RPMI8226 (cell line): ENCODE measurements around the gene RAB3GAP2.
"Not testable (repeated sequence)": the region's sequence is repeated elsewhere in the genome, so short reads cannot be mapped to it uniquely, and the experiment has no call there.

ENCODE experiments used
- DNase-seq: peaks from one replicate; pipeline ENCODE4 v3.0.0-alpha.2; 2015

The RAB3GAP2 gene

DNA sequence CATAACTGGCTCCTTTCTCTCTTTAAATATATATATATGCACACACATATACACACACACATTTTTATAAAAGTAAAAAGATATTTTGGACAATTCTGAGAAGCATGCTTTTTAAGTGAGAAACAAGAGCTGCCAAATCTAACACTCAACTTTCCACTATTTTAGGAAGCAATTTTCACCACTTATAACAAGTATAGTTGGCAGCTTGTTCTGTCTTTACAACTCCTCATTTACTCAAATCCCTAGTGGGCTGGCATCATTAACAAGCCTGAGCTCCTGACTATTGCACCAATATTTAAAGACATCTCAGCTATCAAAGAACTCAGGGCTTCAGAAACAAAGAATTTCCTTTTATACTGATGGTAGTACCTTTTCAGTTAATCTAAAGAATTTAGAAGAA lies 76.6 kb downstream of the RAB3GAP2 start:
- DNase-seq: no peak

GRCh38 chr1:220189750-220190347 lies 82.4 kb downstream of the RAB3GAP2 start:
- DNase-seq: peak; percentile 11

GRCh38 chr1:220188538-220188937 lies 83.7 kb downstream of the RAB3GAP2 start:
- DNase-seq: no peak

DNA sequence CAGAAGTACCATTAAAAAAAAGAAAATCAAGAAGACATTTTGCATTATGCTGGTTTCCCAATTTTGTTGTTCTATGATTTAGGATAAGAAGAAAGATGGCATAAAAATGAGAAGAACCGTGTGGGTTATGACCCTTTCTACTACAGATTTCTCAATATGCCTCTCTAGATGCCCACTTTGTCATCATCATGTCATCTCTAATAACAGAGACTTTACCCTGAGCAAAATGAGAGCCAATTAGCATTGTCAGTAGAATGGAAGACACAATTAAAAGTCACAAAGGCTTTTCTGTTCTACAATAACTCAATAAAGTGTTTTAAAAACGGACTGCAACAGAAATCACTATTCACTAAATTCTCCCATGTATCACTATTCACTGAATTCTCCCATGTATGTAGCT lies 85.5 kb downstream of the RAB3GAP2 start:
- no peak for DNase-seq

- no peak for DNase-seq
Observed at GRCh38 chr1:220184506-220184905, 87.7 kb downstream of the RAB3GAP2 start.

DNA sequence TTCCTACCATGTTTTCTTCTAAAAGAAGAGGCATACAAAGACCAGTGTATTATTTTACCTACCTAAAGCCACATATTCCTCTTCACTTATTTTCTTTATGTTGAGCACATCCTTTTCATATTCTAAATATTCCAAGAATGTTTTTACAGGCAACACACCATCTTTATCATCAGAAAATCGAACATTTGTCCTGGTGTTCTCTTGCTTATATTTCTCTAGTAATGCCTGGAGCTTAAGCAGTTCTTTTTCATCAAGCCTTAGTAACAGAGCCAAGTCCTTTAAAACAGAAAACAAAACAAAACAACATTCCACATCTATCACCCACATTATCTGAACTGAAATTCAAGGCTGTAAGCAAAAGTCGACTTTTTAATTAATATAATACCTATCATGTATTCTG lies 89.6 kb downstream of the RAB3GAP2 start:
- no peak for DNase-seq

- DNase-seq: no peak
Observed at GRCh38 chr1:220182111-220182510, 90.1 kb downstream of the RAB3GAP2 start.

DNA sequence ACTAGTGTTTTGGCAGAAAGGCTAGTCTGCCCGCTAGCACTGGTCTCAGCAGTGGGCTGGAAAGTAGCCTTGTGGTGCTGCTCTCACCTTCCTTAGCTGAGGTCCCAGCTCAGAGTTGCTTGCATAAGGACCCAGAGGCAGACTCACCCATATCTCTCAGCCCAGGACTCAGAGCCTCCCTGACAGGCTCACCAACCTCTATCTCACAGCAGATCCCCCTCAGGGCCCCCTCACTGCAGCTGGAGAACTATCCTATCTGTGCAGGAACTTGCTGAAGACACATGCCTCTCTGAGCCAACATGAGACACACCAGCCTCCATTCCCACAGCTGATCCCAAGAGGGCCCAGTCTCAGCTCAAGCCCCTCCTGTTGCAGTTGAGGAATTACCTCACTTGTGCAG lies 95.7 kb downstream of the RAB3GAP2 start:
- DNase-seq: no peak

- DNase-seq: no peak
Observed at GRCh38 chr1:220170836-220171526, 101.3 kb downstream of the RAB3GAP2 start.

DNA sequence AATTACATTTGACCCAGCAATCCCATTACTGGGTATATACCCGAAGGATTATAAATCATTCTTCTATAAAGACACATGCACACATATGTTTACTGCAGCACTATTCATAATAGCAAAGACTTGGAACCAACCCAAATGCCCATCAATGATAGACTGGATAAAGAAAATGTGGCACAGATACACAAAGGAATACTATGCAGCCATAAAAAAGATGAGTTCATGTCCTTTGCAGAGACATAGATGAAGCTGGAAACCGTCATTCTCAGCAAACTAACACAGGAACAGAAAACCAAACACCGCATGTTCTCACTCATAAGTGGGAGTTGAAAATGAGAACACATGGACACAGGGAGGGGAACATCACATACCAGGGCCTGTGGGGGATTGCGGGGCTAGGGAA lies 102.4 kb downstream of the RAB3GAP2 start:
- DNase-seq: not testable (repeated sequence)

GRCh38 chr1:220166853-220167252 lies 105.4 kb downstream of the RAB3GAP2 start:
- no peak for DNase-seq

- no peak for DNase-seq
Observed at GRCh38 chr1:220164517-220164916, 107.7 kb downstream of the RAB3GAP2 start.

GRCh38 chr1:220164116-220164515 lies 108.1 kb downstream of the RAB3GAP2 start:
- DNase-seq: no peak

DNA sequence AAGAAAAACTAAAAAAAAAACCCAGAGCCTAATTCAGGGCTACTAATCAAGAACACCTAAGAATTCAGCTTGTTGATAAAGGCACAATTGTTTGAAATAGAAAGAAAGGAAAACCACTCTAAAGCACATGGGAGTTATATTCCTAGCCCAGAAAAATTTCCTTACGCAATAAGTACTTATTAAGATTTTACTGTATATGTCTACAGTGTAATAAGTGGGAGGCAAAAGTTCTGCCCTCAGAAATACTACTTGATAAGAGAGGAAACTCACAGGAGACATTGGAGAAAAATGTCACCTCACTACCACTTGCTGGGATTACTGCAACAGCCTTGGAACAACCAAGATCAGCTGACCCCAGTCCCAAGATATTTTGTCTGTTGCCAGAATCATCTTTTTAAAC lies 112.2 kb downstream of the RAB3GAP2 start:
- no peak for DNase-seq

DNA sequence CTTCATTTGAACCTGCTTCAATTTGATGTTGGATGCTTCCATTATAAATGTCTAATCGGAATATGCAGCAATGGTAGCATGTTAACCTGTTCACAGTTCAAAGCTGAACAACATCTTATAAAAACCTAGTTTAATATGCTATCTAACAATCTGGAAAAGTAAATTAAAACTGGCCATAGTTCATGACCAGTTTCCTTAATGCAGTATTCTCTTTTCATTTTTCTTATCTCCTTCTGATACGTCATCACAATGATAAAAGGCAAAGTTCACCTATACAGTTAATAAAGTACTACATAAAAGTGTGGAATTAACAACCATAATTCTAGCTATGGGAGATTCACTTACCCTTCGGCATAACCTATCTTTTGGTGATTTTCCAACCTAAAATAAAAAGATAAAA lies 113.2 kb downstream of the RAB3GAP2 start:
- no peak for DNase-seq

GRCh38 chr1:220158530-220158929 lies 113.7 kb downstream of the RAB3GAP2 start:
- not testable (repeated sequence) for DNase-seq

DNA sequence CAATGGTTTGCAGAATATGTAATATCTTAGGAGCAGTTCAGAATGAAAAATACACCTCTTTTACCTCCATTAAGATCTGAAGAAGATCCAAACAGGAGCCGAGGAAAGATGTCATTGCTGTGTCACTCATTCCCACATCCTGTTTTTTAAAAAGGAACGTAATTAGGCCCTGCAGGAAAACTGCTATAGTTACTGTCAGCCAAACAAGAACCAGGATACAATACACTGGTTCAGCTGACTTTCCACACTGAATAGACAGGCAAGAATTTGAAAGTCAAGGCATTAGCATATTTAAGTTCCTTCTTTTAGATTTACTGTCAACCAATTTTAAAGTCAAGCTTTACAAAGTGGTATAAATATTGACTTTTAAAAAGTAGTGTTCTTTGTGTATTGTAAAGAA lies 114.5 kb downstream of the RAB3GAP2 start:
- DNase-seq: no peak

DNA sequence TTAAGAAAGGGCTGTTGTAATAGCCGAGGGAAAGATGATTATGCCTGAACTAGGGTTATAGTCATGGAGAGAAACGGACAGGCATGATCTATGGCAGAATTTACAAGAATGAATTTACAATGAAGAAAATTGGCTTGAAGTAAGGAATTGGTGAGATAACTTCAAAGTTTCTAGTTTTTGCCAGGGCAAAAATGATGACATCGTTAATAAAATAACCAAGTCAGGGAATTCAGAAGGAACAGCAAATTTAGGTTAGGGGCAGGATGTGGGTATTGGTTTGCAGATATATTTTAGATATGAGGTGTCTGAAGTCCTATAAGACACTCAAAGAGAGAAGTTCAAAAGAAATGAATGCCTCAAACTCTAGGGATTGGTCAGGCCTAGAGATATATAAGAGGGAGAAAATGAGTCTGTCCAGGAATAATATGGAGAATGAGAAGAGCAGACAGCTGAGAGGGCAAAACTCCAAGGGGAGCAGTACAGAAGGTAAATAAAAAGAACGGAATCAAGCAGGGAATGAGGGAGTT lies 115.6 kb downstream of the RAB3GAP2 start:
- DNase-seq: no peak

- DNase-seq: no peak
Observed at GRCh38 chr1:220153147-220153546, 119.1 kb downstream of the RAB3GAP2 start.

DNA sequence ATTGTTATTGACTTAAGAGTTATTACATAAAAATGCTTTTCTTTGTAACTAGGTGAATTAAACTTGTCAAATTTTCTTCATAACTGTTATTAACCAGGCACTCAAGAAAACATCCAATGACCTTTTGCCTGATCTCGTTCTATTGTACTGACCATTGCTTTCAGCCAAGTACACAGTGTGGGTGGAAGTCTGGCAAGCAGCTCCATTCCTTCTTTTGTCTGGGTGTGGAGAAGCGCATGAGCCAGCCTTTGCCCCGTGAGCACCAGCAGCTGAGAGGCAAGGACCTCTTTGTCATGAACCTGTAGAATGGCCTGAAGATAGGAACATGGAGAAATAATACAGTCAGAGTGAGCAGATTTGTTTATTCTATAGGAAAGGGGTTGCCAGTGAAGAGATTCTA lies 120.8 kb downstream of the RAB3GAP2 start:
- no peak for DNase-seq

DNA sequence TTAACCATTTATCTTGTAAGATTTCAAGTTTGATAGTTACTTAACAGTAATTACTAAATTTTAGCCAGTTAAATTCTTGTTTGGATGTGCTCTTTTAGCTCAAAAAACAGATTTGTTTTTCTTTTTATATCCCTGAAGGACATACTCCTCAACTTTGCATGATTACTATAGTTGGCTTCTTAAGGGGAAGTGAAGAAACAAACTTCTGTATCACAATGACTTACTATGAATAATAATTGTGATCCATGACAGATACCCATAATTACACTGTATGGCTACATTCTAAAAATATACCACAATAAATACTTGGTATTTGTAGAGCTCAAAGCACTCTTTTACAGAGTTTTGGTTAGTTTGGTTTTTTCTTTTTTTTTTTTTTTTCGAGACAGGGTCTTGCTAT lies 122.5 kb downstream of the RAB3GAP2 start:
- DNase-seq: no peak

GRCh38 chr1:220144051-220144450 lies 128.2 kb downstream of the RAB3GAP2 start:
- no peak for DNase-seq

DNA sequence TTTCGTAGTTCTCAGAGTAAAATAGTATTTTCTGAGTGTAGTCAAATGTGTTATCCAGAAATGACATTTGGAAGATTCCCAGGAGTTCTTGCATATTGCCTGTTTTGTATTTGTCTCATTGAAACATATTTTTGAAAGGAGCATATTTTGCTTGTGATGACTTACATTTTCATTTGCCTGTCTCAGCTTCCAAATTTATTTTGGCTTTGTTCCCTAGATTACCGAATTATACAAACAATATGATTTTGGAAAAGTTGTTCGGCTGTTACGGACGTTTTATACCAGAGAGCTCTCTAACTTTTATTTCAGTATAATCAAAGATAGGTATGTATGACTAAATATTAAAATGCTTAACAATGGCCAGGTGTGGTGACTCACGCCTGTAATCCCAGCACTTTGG lies 132.3 kb downstream of the RAB3GAP2 start:
- no peak for DNase-seq

DNA sequence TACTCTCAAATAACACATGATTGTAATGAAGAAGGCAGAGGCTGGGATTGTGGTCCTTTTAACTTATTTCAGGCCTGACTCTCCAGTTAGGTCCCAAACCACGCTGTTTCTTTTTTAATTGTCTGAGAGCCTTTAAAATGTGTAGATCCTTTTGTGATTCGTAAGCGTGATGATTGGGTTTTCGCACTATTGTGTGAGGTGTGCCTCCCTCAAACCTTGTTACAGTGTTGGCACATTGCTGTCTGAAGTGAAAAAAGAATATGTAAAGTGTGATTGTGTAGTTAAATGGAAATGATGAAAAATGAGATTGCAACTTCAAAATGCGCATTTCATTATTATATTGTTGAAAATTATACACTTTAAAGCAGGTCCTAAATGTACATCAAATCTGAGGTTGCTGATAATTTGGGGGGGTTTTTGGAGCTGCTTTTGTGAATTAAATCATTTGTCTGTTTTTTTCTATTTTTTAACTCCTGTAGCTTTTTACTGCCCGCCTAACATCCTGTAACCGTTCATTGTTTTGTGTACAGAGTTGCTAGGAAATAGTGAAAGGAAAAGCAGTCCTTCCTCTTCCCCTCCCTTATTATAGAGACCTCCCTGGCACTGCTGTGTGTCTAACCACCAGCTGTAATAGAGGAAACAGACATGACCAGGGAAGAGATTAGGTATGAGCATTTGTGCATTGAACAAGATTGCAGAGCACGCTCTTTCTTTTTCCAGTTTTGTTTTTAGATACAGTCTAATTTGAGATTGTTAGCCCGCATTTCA lies 135.1 kb downstream of the RAB3GAP2 start:
- no peak for DNase-seq
